Vagina (tissue), 2 donors: ENCODE measurements around the gene PHF20. TPM values are rescaled to one million over a fixed set of nuclear protein-coding genes. Genes with fewer than 3 reads are reported as not detected.
"Not testable (repeated sequence)": the region's sequence is repeated elsewhere in the genome, so short reads cannot be mapped to it uniquely, and the experiment has no call there.

ENCODE experiments used
- DNase-seq, 2 donors: peaks; one replicate each; pipeline ENCODE4 v3.0.0-alpha.2; 2017; ENCODE audit errors: extremely low spot score in 2 of 2
- H3K27ac ChIP-seq: fragments of 200-600 bp; sonication (generic); one replicate; pipeline ENCODE4 v1.5.1; 2019
- H3K27me3 ChIP-seq: fragments of 200-600 bp; sonication (generic); one replicate; pipeline ENCODE4 v1.5.1; 2019
- H3K36me3 ChIP-seq, 2 donors: fragments of 200-600 bp; sonication (generic); one replicate each; pipeline ENCODE4 v1.5.1; 2017 to 2019
- H3K4me1 ChIP-seq: fragments of 200-600 bp; sonication (generic); one replicate; pipeline ENCODE4 v1.5.1; 2019
- H3K4me3 ChIP-seq, 2 donors: fragments of 200-600 bp; sonication (generic); 1 replicate in 1 of 2; 2 replicates in 1 of 2; pipeline ENCODE4 v1.5.1; 2016 to 2019
- H3K9me3 ChIP-seq: fragments of 200-600 bp; sonication (generic); one replicate; pipeline ENCODE4 v1.5.1; 2019
- CTCF ChIP-seq, 3 experiments: fragments of 450-650 bp in 2 of 3; fragments of 200-600 bp in 1 of 3; sonication (generic) in 1 of 3; IDR thresholded peaks; one replicate each; pipeline ENCODE4 v1.5.1; 2017 to 2019; ENCODE audit warnings: antibody characterized with exemption in 3 of 3, mild to moderate bottlenecking in 2 of 3, moderate library complexity in 2 of 3
- POLR2A ChIP-seq, 2 donors: fragments of 450-650 bp; IDR thresholded peaks; one replicate each; pipeline ENCODE4 v1.6.1; 2017; ENCODE audit warnings: antibody characterized with exemption in 2 of 2, mild to moderate bottlenecking in 2 of 2, moderate library complexity in 2 of 2
- POLR2AphosphoS5 ChIP-seq, 2 donors: sonication (generic); formaldehyde crosslinking; IDR thresholded peaks; one replicate each; pipeline ENCODE4 v1.9.0; 2017; ENCODE audit warnings: antibody characterized with exemption in 2 of 2, mild to moderate bottlenecking in 2 of 2, low read depth in 1 of 2; ENCODE audit not compliant: insufficient read depth in 1 of 2
- intact Hi-C: fragments of 100-400 bp; cut with DNase I; formaldehyde crosslinking; loops from one replicate; pipeline ENCODE4 v1.15.1; 2023
- total RNA-seq: library from RNA; depleted of rRNA; stranded (reverse); fragments of >200 nt; gene quantifications from one replicate; pipeline ENCODE4 v1.2.3, GENCODE V29; 2016

PHF20 gene
- total RNA-seq, 1 donor from 2014 or later: 37.3 TPM

GRCh38 chr20:35854713-35855348 lies 83.0 kb downstream of the PHF20 start:
- intact Hi-C loops: no loop called here
- no peak for TF ChIP-seq CTCF (IDR thresholded peaks at IDR 0.05)
- no peak for TF ChIP-seq POLR2A (IDR thresholded peaks at IDR 0.05)
- no peak for TF ChIP-seq POLR2AphosphoS5 (IDR thresholded peaks at IDR 0.05; ENCODE audit: insufficient read depth in 1 of 2, low read depth in 1 of 2)
- H3K27ac ChIP-seq: no peak overlapping the region
- no peak overlapping the region for H3K4me3 ChIP-seq
- H3K36me3 ChIP-seq: peaks cover 0 to 8% of the 10 kb centered on the region in 2 donors
- H3K27me3 ChIP-seq: no peaks in the 10 kb centered on the region
- DNase-seq: no peak
- no peaks in the 10 kb centered on the region for H3K9me3 ChIP-seq
- peaks cover 2% of the 10 kb centered on the region for H3K4me1 ChIP-seq

GRCh38 chr20:35855641-35856040 lies 83.8 kb downstream of the PHF20 start:
- H3K9me3 ChIP-seq, H3K36me3 ChIP-seq, H3K4me1 ChIP-seq, intact Hi-C loops, H3K27me3 ChIP-seq, DNase-seq, H3K27ac ChIP-seq, H3K4me3 ChIP-seq: not testable (repeated sequence)

GRCh38 chr20:35856866-35857265 lies 85.1 kb downstream of the PHF20 start:
- H3K27ac ChIP-seq: no peak overlapping the region
- H3K27me3 ChIP-seq: no peaks in the 10 kb centered on the region
- TF ChIP-seq CTCF (IDR thresholded peaks at IDR 0.05) (no peak), POLR2AphosphoS5 (IDR thresholded peaks at IDR 0.05; ENCODE audit: insufficient read depth in 1 of 2, low read depth in 1 of 2) (no peak), POLR2A (IDR thresholded peaks at IDR 0.05) (no peak)
- H3K9me3 ChIP-seq: no peaks in the 10 kb centered on the region
- H3K36me3 ChIP-seq: peaks cover 0 to 7% of the 10 kb centered on the region in 2 donors
- no peak overlapping the region for H3K4me3 ChIP-seq
- intact Hi-C loops: no loop called here
- DNase-seq: no peak
- no peaks in the 10 kb centered on the region for H3K4me1 ChIP-seq

- Histone ChIP-seq H3K4me1 (peaks cover 15% of the 10 kb centered on the region), H3K27me3 (no peaks in the 10 kb centered on the region), H3K9me3 (no peaks in the 10 kb centered on the region), H3K27ac (no peak overlapping the region), H3K36me3 (peaks cover 0 to 5% of the 10 kb centered on the region in 2 donors), H3K4me3 (no peak overlapping the region)
- no peak for DNase-seq
- intact Hi-C loops: no loop called here
- TF ChIP-seq POLR2AphosphoS5 (IDR thresholded peaks at IDR 0.05; ENCODE audit: insufficient read depth in 1 of 2, low read depth in 1 of 2) (no peak), CTCF (IDR thresholded peaks at IDR 0.05) (no peak), POLR2A (IDR thresholded peaks at IDR 0.05) (no peak)
Measured at GRCh38 chr20:35866418-35867202, 94.8 kb downstream of the PHF20 start.

GRCh38 chr20:35870541-35871258 lies 98.9 kb downstream of the PHF20 start:
- intact Hi-C loops: no loop called here
- DNase-seq: no peak
- no peaks in the 10 kb centered on the region for H3K9me3 ChIP-seq
- peak overlapping the region; percentile 40 for H3K27ac ChIP-seq
- no peak overlapping the region for H3K4me3 ChIP-seq
- peaks cover 0 to 3% of the 10 kb centered on the region in 2 donors for H3K36me3 ChIP-seq
- no peaks in the 10 kb centered on the region for H3K27me3 ChIP-seq
- TF ChIP-seq CTCF (IDR thresholded peaks at IDR 0.05) (no peak), POLR2AphosphoS5 (IDR thresholded peaks at IDR 0.05; ENCODE audit: insufficient read depth in 1 of 2, low read depth in 1 of 2) (no peak), POLR2A (IDR thresholded peaks at IDR 0.05) (no peak)
- H3K4me1 ChIP-seq: peaks cover 20% of the 10 kb centered on the region
